ENCODE data around the gene MYO15A. TPM values are rescaled to one million over a fixed set of nuclear protein-coding genes. Genes with fewer than 3 reads are reported as not detected.
A peak's percentile ranks its signal among the peaks of the same experiment; 100 is the strongest.

MYO15A gene
- total RNA-seq, 2 experiments from 2014 or later = 0.34 TPM

GRCh38 chr17:18191967-18192366 lies 83.4 kb downstream of the MYO15A start:
- DNase-seq (no peak), ATAC-seq (no peak)
- Mint-ChIP-seq H3K9me3 (ENCODE audit: insufficient read depth) (no peaks in the 10 kb centered on the region), H3K36me3 (ENCODE audit: low read depth) (peaks cover 68% of the 10 kb centered on the region), H3K4me3 (no peak overlapping the region), H3K27me3 (ENCODE audit: low read depth) (no peaks in the 10 kb centered on the region), H3K27ac (no peak overlapping the region), H3K4me1 (ENCODE audit: low read depth) (peaks cover 46% of the 10 kb centered on the region)
- POLR2A ChIA-PET = no interaction called here
- CTCF ChIA-PET = interaction anchor here (2.1 kb wide), 1 partner anchor 10 kb away, joined by 7 read pairs; no protein-coding TSS in a partner anchor

GRCh38 chr17:18194394-18194793 lies 85.8 kb downstream of the MYO15A start:
- H3K4me3 Mint-ChIP-seq = no peak overlapping the region
- no peaks in the 10 kb centered on the region for H3K27me3 Mint-ChIP-seq (ENCODE audit: low read depth)
- CTCF ChIA-PET = interaction anchor here (2.4 kb wide), 1 partner anchor 10 kb away, joined by 5 read pairs; the partner anchor contains the start of gene ALKBH5
- POLR2A ChIA-PET = no interaction called here
- ATAC-seq (no peak), DNase-seq (no peak)
- peaks cover 38% of the 10 kb centered on the region for H3K4me1 Mint-ChIP-seq (ENCODE audit: low read depth)
- H3K27ac Mint-ChIP-seq = no peak overlapping the region
- H3K9me3 Mint-ChIP-seq (ENCODE audit: insufficient read depth) = no peaks in the 10 kb centered on the region
- peaks cover 60% of the 10 kb centered on the region for H3K36me3 Mint-ChIP-seq (ENCODE audit: low read depth)

- DNase-seq = no peak
- H3K4me3 Mint-ChIP-seq = no peak overlapping the region
- CTCF ChIA-PET = interaction anchor here (2.4 kb wide), 1 partner anchor 11 kb away, joined by 5 read pairs; the partner anchor contains the start of gene ALKBH5
- H3K27ac Mint-ChIP-seq = no peak overlapping the region
- no peak for ATAC-seq
- POLR2A ChIA-PET = no interaction called here
- peaks cover 34% of the 10 kb centered on the region for H3K4me1 Mint-ChIP-seq (ENCODE audit: low read depth)
- no peaks in the 10 kb centered on the region for H3K9me3 Mint-ChIP-seq (ENCODE audit: insufficient read depth)
- H3K36me3 Mint-ChIP-seq (ENCODE audit: low read depth) = peaks cover 56% of the 10 kb centered on the region
- H3K27me3 Mint-ChIP-seq (ENCODE audit: low read depth) = no peaks in the 10 kb centered on the region
These were observed 86.2 kb downstream of the MYO15A start for GRCh38 chr17:18194804-18195203.

GRCh38 chr17:18195246-18195645 lies 86.7 kb downstream of the MYO15A start:
- no peak for DNase-seq
- no peak overlapping the region for H3K27ac Mint-ChIP-seq
- ATAC-seq = no peak
- no peaks in the 10 kb centered on the region for H3K9me3 Mint-ChIP-seq (ENCODE audit: insufficient read depth)
- no peak overlapping the region for H3K4me3 Mint-ChIP-seq
- CTCF ChIA-PET = interaction anchor here (2.4 kb wide), 1 partner anchor 11 kb away, joined by 5 read pairs; the partner anchor contains the start of gene ALKBH5
- POLR2A ChIA-PET = no interaction called here
- H3K27me3 Mint-ChIP-seq (ENCODE audit: low read depth) = no peaks in the 10 kb centered on the region
- H3K36me3 Mint-ChIP-seq (ENCODE audit: low read depth) = peaks cover 56% of the 10 kb centered on the region
- H3K4me1 Mint-ChIP-seq (ENCODE audit: low read depth) = peaks cover 32% of the 10 kb centered on the region

- Mint-ChIP-seq H3K4me3 (no peak overlapping the region), H3K27ac (peak overlapping the region; percentile 66), H3K4me1 (ENCODE audit: low read depth) (peaks cover 21% of the 10 kb centered on the region), H3K27me3 (ENCODE audit: low read depth) (no peaks in the 10 kb centered on the region), H3K36me3 (ENCODE audit: low read depth) (peaks cover 52% of the 10 kb centered on the region), H3K9me3 (ENCODE audit: insufficient read depth) (no peaks in the 10 kb centered on the region)
- CTCF ChIA-PET = interaction anchor here (0.7 to 1.6 kb wide), 5 partner anchors 9 to 20 kb away, joined by 3 to 5 read pairs (median 4); partner anchors contain the start of gene ALKBH5
- no peak for ATAC-seq
- no peak for DNase-seq
- POLR2A ChIA-PET = interaction anchor here (1.7 kb wide), 1 partner anchor 14 kb away, joined by 8 read pairs; the partner anchor contains the start of gene ALKBH5
These were observed 89.1 kb downstream of the MYO15A start for GRCh38 chr17:18197535-18198194.

- no peak for ATAC-seq
- peaks cover 20% of the 10 kb centered on the region for H3K4me1 Mint-ChIP-seq (ENCODE audit: low read depth)
These were observed 90.0 kb downstream of the MYO15A start for GRCh38 chr17:18198530-18198929.

GRCh38 chr17:18201108-18201507 lies 92.6 kb downstream of the MYO15A start:
- Mint-ChIP-seq H3K27ac (no peak overlapping the region), H3K4me1 (ENCODE audit: low read depth) (peaks cover 14% of the 10 kb centered on the region), H3K27me3 (ENCODE audit: low read depth) (no peaks in the 10 kb centered on the region), H3K9me3 (ENCODE audit: insufficient read depth) (no peaks in the 10 kb centered on the region), H3K36me3 (ENCODE audit: low read depth) (peaks cover 36% of the 10 kb centered on the region), H3K4me3 (no peak overlapping the region)
- ChIA-PET CTCF (interaction anchor here (1.4 to 2.8 kb wide), 2 partner anchors 9 to 18 kb away, joined by 3 to 7 read pairs; partner anchors contain the start of gene ALKBH5), POLR2A (no interaction called here)
- DNase-seq (no peak), ATAC-seq (no peak)

More at GRCh38 chr17:18198530-18198929, 90.0 kb downstream of the MYO15A start:
- ChIA-PET CTCF (interaction anchor here (1.5 to 1.6 kb wide), 2 partner anchors 10 to 19 kb away, joined by 3 to 5 read pairs; no protein-coding TSS in a partner anchor), POLR2A (interaction anchor here (1.7 kb wide), 1 partner anchor 15 kb away, joined by 8 read pairs; the partner anchor contains the start of gene ALKBH5)
- Mint-ChIP-seq H3K27me3 (ENCODE audit: low read depth) (no peaks in the 10 kb centered on the region), H3K9me3 (ENCODE audit: insufficient read depth) (no peaks in the 10 kb centered on the region), H3K27ac (peak overlapping the region; percentile 66), H3K36me3 (ENCODE audit: low read depth) (peaks cover 50% of the 10 kb centered on the region), H3K4me3 (no peak overlapping the region)
- no peak for DNase-seq

- Mint-ChIP-seq H3K27me3 (ENCODE audit: low read depth) (no peaks in the 10 kb centered on the region), H3K9me3 (ENCODE audit: insufficient read depth) (no peaks in the 10 kb centered on the region), H3K4me3 (no peak overlapping the region), H3K4me1 (ENCODE audit: low read depth) (peaks cover 9% of the 10 kb centered on the region), H3K36me3 (ENCODE audit: low read depth) (peaks cover 32% of the 10 kb centered on the region), H3K27ac (no peak overlapping the region)
- DNase-seq = no peak
- POLR2A ChIA-PET = no interaction called here
- ATAC-seq = no peak
- CTCF ChIA-PET = interaction anchor here (1.4 to 2.8 kb wide), 3 partner anchors 11 to 19 kb away, joined by 4 to 7 read pairs (median 5); partner anchors contain the start of gene ALKBH5
These were observed 94.8 kb downstream of the MYO15A start for GRCh38 chr17:18203308-18203707.

GRCh38 chr17:18205861-18206260 lies 97.3 kb downstream of the MYO15A start:
- CTCF ChIA-PET = interaction anchor here (1.0 kb wide), 1 partner anchor 8 kb away, joined by 3 read pairs; no protein-coding TSS in a partner anchor
- POLR2A ChIA-PET = no interaction called here

GRCh38 chr17:18206962-18207361 lies 98.4 kb downstream of the MYO15A start:
- no peak overlapping the region for H3K27ac Mint-ChIP-seq
- no peaks in the 10 kb centered on the region for H3K4me1 Mint-ChIP-seq (ENCODE audit: low read depth)
- H3K9me3 Mint-ChIP-seq (ENCODE audit: insufficient read depth) = no peaks in the 10 kb centered on the region
- ATAC-seq (no peak), DNase-seq (no peak)
- no peak overlapping the region for H3K4me3 Mint-ChIP-seq
- CTCF ChIA-PET = interaction anchor here (1.0 to 1.6 kb wide), 2 partner anchors 10 to 11 kb away, joined by 3 to 4 read pairs; no protein-coding TSS in a partner anchor
- no peaks in the 10 kb centered on the region for H3K27me3 Mint-ChIP-seq (ENCODE audit: low read depth)
- POLR2A ChIA-PET = no interaction called here
- peaks cover 45% of the 10 kb centered on the region for H3K36me3 Mint-ChIP-seq (ENCODE audit: low read depth)

More at GRCh38 chr17:18205861-18206260, 97.3 kb downstream of the MYO15A start:
- peak overlapping the region; percentile 46 for H3K27ac Mint-ChIP-seq
- no peak for ATAC-seq
- H3K4me1 Mint-ChIP-seq (ENCODE audit: low read depth) = no peaks in the 10 kb centered on the region
- no peak for DNase-seq
- H3K27me3 Mint-ChIP-seq (ENCODE audit: low read depth) = no peaks in the 10 kb centered on the region
- no peak overlapping the region for H3K4me3 Mint-ChIP-seq
- H3K9me3 Mint-ChIP-seq (ENCODE audit: insufficient read depth) = no peaks in the 10 kb centered on the region
- H3K36me3 Mint-ChIP-seq (ENCODE audit: low read depth) = peaks cover 43% of the 10 kb centered on the region

- H3K36me3 Mint-ChIP-seq (ENCODE audit: low read depth) = peaks cover 41% of the 10 kb centered on the region
- no peaks in the 10 kb centered on the region for H3K27me3 Mint-ChIP-seq (ENCODE audit: low read depth)
- DNase-seq (no peak), ATAC-seq (no peak)
- H3K9me3 Mint-ChIP-seq (ENCODE audit: insufficient read depth) = no peaks in the 10 kb centered on the region
- CTCF ChIA-PET = interaction anchor here (1.6 kb wide), 1 partner anchor 10 kb away, joined by 4 read pairs; no protein-coding TSS in a partner anchor
- POLR2A ChIA-PET = no interaction called here
- H3K4me1 Mint-ChIP-seq (ENCODE audit: low read depth) = no peaks in the 10 kb centered on the region
- H3K27ac Mint-ChIP-seq = no peak overlapping the region
- H3K4me3 Mint-ChIP-seq = no peak overlapping the region
These were observed 99.5 kb downstream of the MYO15A start for GRCh38 chr17:18208092-18208491.

- H3K9me3 Mint-ChIP-seq (ENCODE audit: insufficient read depth) = no peaks in the 10 kb centered on the region
- no peaks in the 10 kb centered on the region for H3K4me1 Mint-ChIP-seq (ENCODE audit: low read depth)
- no peak overlapping the region for H3K27ac Mint-ChIP-seq
- DNase-seq (no peak), ATAC-seq (no peak)
- POLR2A ChIA-PET = no interaction called here
- peaks cover 17% of the 10 kb centered on the region for H3K36me3 Mint-ChIP-seq (ENCODE audit: low read depth)
- H3K4me3 Mint-ChIP-seq = no peak overlapping the region
- CTCF ChIA-PET = no interaction called here
- no peaks in the 10 kb centered on the region for H3K27me3 Mint-ChIP-seq (ENCODE audit: low read depth)
These were observed 105.2 kb downstream of the MYO15A start for GRCh38 chr17:18213666-18214270.
